HCT116 (cell line): ENCODE measurements around the gene IRX2. TPM values are rescaled to one million over a fixed set of nuclear protein-coding genes. Genes with fewer than 3 reads are reported as not detected.

Source experiments
- ATAC-seq: fragments of 200-7000 bp; cut with Tn5 transposase; 2 replicates; pipeline ENCODE4 v1.9.1; 2020; ENCODE audit warnings: mild to moderate bottlenecking, moderate library complexity
- BruUV-seq: library from RNA; stranded (reverse); fragments of 400-500 nt; replicated peaks from 2 replicates; lab custom pipeline; 2021; lab: Mats Ljungman, UMichigan
- CTCF ChIA-PET: fragments of 300-600 bp; sonication (Branson Sonifier 250); formaldehyde crosslinking; loops from one replicate; lab custom pipeline; 2021; ENCODE audit warnings: antibody characterized with exemption; lab: Charles Lee
- POLR2A ChIA-PET: fragments of 300-600, 350-600 bp; sonication (Branson Sonifier 250); formaldehyde crosslinking; loops from one replicate; lab custom pipeline; 2021; ENCODE audit warnings: antibody characterized with exemption; lab: Charles Lee
- RAD21 ChIA-PET, 2 experiments: fragments of 300-600 bp; sonication (Branson Sonifier 250); formaldehyde crosslinking; loops; one replicate each; lab custom pipeline; 2023; ENCODE audit warnings: low total read pairs in 2 of 2; ENCODE audit not compliant: uncharacterized antibody in 2 of 2, unreplicated experiment in 2 of 2, low non-redundant PET in 1 of 2; lab: Charles Lee
- DNase-seq: peaks from one replicate; pipeline ENCODE4 v3.0.0-alpha.2; 2010; ENCODE audit warnings: low read depth, low spot score
- H2AFZ ChIP-seq: fragments of 200-600 bp; shearing (Covaris generic), sonication (generic); 2 replicates; pipeline ENCODE4 v1.6.1; 2017; ENCODE audit warnings: low read depth, mixed run types, mixed read lengths, antibody characterized with exemption, low read length; ENCODE audit not compliant: poor library complexity, severe bottlenecking
- H3K27ac ChIP-seq: 2 replicates; pipeline ENCODE4 v1.5.1; 2012; ENCODE audit warnings: low read depth, low read length
- H3K27me3 ChIP-seq: fragments of 200-600 bp; sonication (generic); 2 replicates; pipeline ENCODE4 v1.6.1; 2016; ENCODE audit warnings: mixed run types, low read length, mixed read lengths; ENCODE audit not compliant: insufficient read depth
- H3K36me3 ChIP-seq, 2 experiments: fragments of 200-500 bp in 1 of 2; fragments of 200-600 bp in 1 of 2; sonication (Bioruptor generic) in 1 of 2; sonication (generic) in 1 of 2; 2 replicates each; pipeline versions ENCODE4 v1.5.1 to v1.6.1; 2014 to 2016; ENCODE audit warnings: low read length in 2 of 2, inconsistent platforms in 1 of 2, mixed read lengths in 1 of 2, mixed run types in 1 of 2; ENCODE audit not compliant: insufficient read depth in 2 of 2, control insufficient read depth in 1 of 2
- H3K4me1 ChIP-seq, 2 experiments: fragments of 200-600 bp in 1 of 2; sonication (generic) in 1 of 2; 2 replicates each; pipeline versions ENCODE4 v1.5.1 to v1.6.1; 2012 to 2017; ENCODE audit warnings: low read length in 2 of 2, inconsistent platforms in 1 of 2, mild to moderate bottlenecking in 1 of 2, mixed read lengths in 1 of 2, mixed run types in 1 of 2, moderate library complexity in 1 of 2; ENCODE audit not compliant: insufficient read depth in 2 of 2, control insufficient read depth in 1 of 2
- H3K4me2 ChIP-seq: fragments of 200-600 bp; sonication (generic); 2 replicates; pipeline ENCODE4 v1.6.1; 2017; ENCODE audit warnings: mixed run types, low read length, mixed read lengths
- H3K4me3 ChIP-seq, 2 experiments: fragments of 200-600 bp in 1 of 2; sonication (generic) in 1 of 2; replicated peaks in 1 of 2; 2 replicates each; pipeline ENCODE4 v1.5.1; 2011 to 2016; ENCODE audit warnings: low read length in 2 of 2, control low read depth in 1 of 2, low read depth in 1 of 2, mild to moderate bottlenecking in 1 of 2, mixed read lengths in 1 of 2, mixed run types in 1 of 2
- H3K79me2 ChIP-seq: fragments of 200-600 bp; sonication (generic); 2 replicates; pipeline ENCODE4 v1.6.1; 2017; ENCODE audit warnings: mild to moderate bottlenecking, mixed run types, low read length, moderate library complexity, mixed read lengths; ENCODE audit not compliant: insufficient read depth
- H3K9ac ChIP-seq: fragments of 200-600 bp; sonication (generic); 2 replicates; pipeline ENCODE4 v1.6.1; 2016; ENCODE audit warnings: low read length, mixed read lengths
- H3K9me2 ChIP-seq: fragments of 200-600 bp; sonication (generic), shearing (Covaris generic); 2 replicates; pipeline ENCODE4 v1.6.1; 2017; ENCODE audit warnings: mixed run types, mild to moderate bottlenecking, moderate library complexity; ENCODE audit not compliant: insufficient read depth
- H3K9me3 ChIP-seq, 2 experiments: fragments of 200-500 bp in 1 of 2; fragments of 200-600 bp in 1 of 2; sonication (Bioruptor generic) in 1 of 2; sonication (generic) in 1 of 2; 2 replicates each; pipeline ENCODE4 v1.6.1; 2014 to 2017; ENCODE audit warnings: low read length in 2 of 2, mixed read lengths in 2 of 2, inconsistent platforms in 1 of 2, low read depth in 1 of 2, mild to moderate bottlenecking in 1 of 2, mixed run types in 1 of 2, moderate library complexity in 1 of 2; ENCODE audit not compliant: control insufficient read depth in 1 of 2, insufficient read depth in 1 of 2
- H4K20me1 ChIP-seq: fragments of 200-600 bp; sonication (generic), shearing (Covaris generic); 2 replicates; pipeline ENCODE4 v1.6.1; 2017; ENCODE audit warnings: mixed run types, mild to moderate bottlenecking, moderate library complexity; ENCODE audit not compliant: insufficient read depth
- EZH2 ChIP-seq: fragments of 200-600 bp; sonication (generic); IDR thresholded peaks from 2 replicates; pipeline ENCODE4 v1.6.1; 2017; ENCODE audit warnings: antibody characterized with exemption, mixed run types
- EZH2phosphoT487 ChIP-seq: fragments of 200-600 bp; IDR thresholded peaks from 2 replicates; pipeline ENCODE4 v1.6.1; 2018; ENCODE audit warnings: antibody characterized with exemption, borderline replicate concordance
- FOSL1 ChIP-seq: IDR thresholded peaks from 2 replicates; pipeline ENCODE4 v1.6.1; 2012; ENCODE audit warnings: low read depth
- POLR2A ChIP-seq: IDR thresholded peaks from 2 replicates; pipeline ENCODE4 v1.7.0; 2011; ENCODE audit warnings: borderline replicate concordance; ENCODE audit not compliant: insufficient read depth, insufficient read length; ENCODE audit errors: extremely low read depth
- SIN3A ChIP-seq: IDR thresholded peaks from 2 replicates; pipeline ENCODE4 v1.6.1; 2012; ENCODE audit warnings: low read depth
- SRF ChIP-seq: IDR thresholded peaks from 2 replicates; pipeline ENCODE4 v1.6.1; 2012; ENCODE audit warnings: low read depth
- TCF7L2 ChIP-seq: IDR thresholded peaks from 2 replicates; pipeline ENCODE4 v1.7.0; 2011; ENCODE audit warnings: borderline replicate concordance, inconsistent platforms; ENCODE audit not compliant: insufficient read depth, insufficient read length; ENCODE audit errors: extremely low read depth
- ZFX ChIP-seq: fragments of 450-650 bp; IDR thresholded peaks from 2 replicates; pipeline ENCODE4 v1.6.1; 2017
- intact Hi-C: fragments of 100-400 bp; cut with micrococcal nuclease; formaldehyde crosslinking; loops from 2 replicates; pipeline ENCODE4 v1.10.0; 2022
- total RNA-seq: library from RNA; stranded (reverse); gene quantifications from one replicate; pipeline ENCODE4 v1.2.1, GENCODE V29; 2021; ENCODE audit not compliant: unreplicated experiment

The IRX2 gene
- total RNA-seq, 1 experiment from 2014 or later, result not detected

GRCh38 chr5:2744485-2744884 lies 7.0 kb downstream of the IRX2 start:
- CTCF ChIA-PET, result no interaction called here
- Histone ChIP-seq H3K9me3 (peaks cover 5 to 15% of the 10 kb centered on the region in 2 experiments; a peak in 2 of 4 replicates), H3K27me3 (no peaks in the 10 kb centered on the region), H3K9ac (no peak overlapping the region), H2AFZ (no peak overlapping the region), H3K79me2 (no peaks in the 10 kb centered on the region), H3K4me1 (no peaks in the 10 kb centered on the region), H3K9me2 (no peaks in the 10 kb centered on the region), H3K27ac (no peak overlapping the region), H3K4me3 (no peak overlapping the region), H3K4me2 (no peak overlapping the region), H4K20me1 (no peaks in the 10 kb centered on the region), H3K36me3 (no peaks in the 10 kb centered on the region)
- intact Hi-C loops, result no loop called here
- no peak for ATAC-seq
- RAD21 ChIA-PET, result no interaction called here
- no peak for DNase-seq
- TF ChIP-seq EZH2 (no peak), SRF (no peak), POLR2A (no peak), EZH2phosphoT487 (no peak), FOSL1 (no peak), SIN3A (no peak), TCF7L2 (no peak)
- POLR2A ChIA-PET, result no interaction called here
- BruUV-seq, result no TSS peak

GRCh38 chr5:2742921-2743679 lies 8.4 kb downstream of the IRX2 start:
- Histone ChIP-seq H4K20me1 (no peaks in the 10 kb centered on the region), H3K27ac (no peak overlapping the region), H3K79me2 (no peaks in the 10 kb centered on the region), H3K9me3 (peaks cover 5 to 15% of the 10 kb centered on the region in 2 experiments; a peak in 2 of 4 replicates), H3K36me3 (no peaks in the 10 kb centered on the region), H3K4me2 (no peak overlapping the region), H3K27me3 (no peaks in the 10 kb centered on the region), H3K9me2 (no peaks in the 10 kb centered on the region), H3K4me3 (no peak overlapping the region), H2AFZ (no peak overlapping the region), H3K9ac (no peak overlapping the region), H3K4me1 (no peaks in the 10 kb centered on the region)
- POLR2A ChIA-PET, result no interaction called here
- no TSS peak for BruUV-seq
- intact Hi-C loops, result no loop called here
- CTCF ChIA-PET, result no interaction called here
- RAD21 ChIA-PET, result no interaction called here
- DNase-seq (no peak), ATAC-seq (no peak)
- no peak for TF ChIP-seq ZFX
